B cell (primary cell): ENCODE data around the gene PRRC2A. TPM values are rescaled to one million over a fixed set of nuclear protein-coding genes. Genes with fewer than 3 reads are reported as not detected.

Experiments
- ATAC-seq: fragments of 200-7000 bp; cut with Tn5 transposase; one replicate; pipeline ENCODE4 v1.10.0; 2021; ENCODE audit warnings: low read depth, mild to moderate bottlenecking, moderate number of reproducible peaks, moderate library complexity
- CTCF ChIA-PET: fragments of 350-600 bp; sonication (Branson Sonifier 250); formaldehyde crosslinking; loops from one replicate; lab custom pipeline; 2021; ENCODE audit warnings: antibody characterized with exemption, inconsistent platforms; lab: Charles Lee
- POLR2A ChIA-PET: fragments of 350-600 bp; sonication (Branson Sonifier 250); formaldehyde crosslinking; loops from one replicate; lab custom pipeline; 2021; ENCODE audit warnings: antibody characterized with exemption; lab: Charles Lee
- DNase-seq: peaks from one replicate; pipeline ENCODE4 v3.0.0; 2013
- H2AFZ ChIP-seq: 2 replicates; pipeline ENCODE4 v1.6.1; 2012; ENCODE audit warnings: mild to moderate bottlenecking, low read depth, low read length; ENCODE audit not compliant: insufficient read depth, poor library complexity, severe bottlenecking
- H3K27ac ChIP-seq, 2 donors: 1 replicate in 1 of 2; 2 replicates in 1 of 2; pipeline ENCODE4 v1.5.1; 2012 to 2013; ENCODE audit warnings: low read length in 2 of 2, mild to moderate bottlenecking in 2 of 2, moderate library complexity in 1 of 2
- H3K27me3 ChIP-seq, 4 experiments: fragments of 200-600 bp in 1 of 4; sonication (generic) in 1 of 4; replicated peaks in 1 of 4; 1 replicate in 2 of 4; 2 replicates in 2 of 4; pipeline versions ENCODE4 v1.6.1 to v1.7.0; 2013 to 2016; ENCODE audit warnings: low read length in 3 of 4, mild to moderate bottlenecking in 2 of 4, mixed read lengths in 1 of 4, moderate library complexity in 1 of 4; ENCODE audit not compliant: insufficient read depth in 4 of 4, control insufficient read depth in 3 of 4; ENCODE audit errors: control extremely low read depth in 1 of 4
- H3K36me3 ChIP-seq, 2 experiments: replicated peaks in 1 of 2; 1 replicate in 1 of 2; 2 replicates in 1 of 2; pipeline versions ENCODE4 v1.6.1 to v1.7.1; 2013; ENCODE audit warnings: low read length in 1 of 2; ENCODE audit not compliant: insufficient read depth in 2 of 2, control insufficient read depth in 1 of 2; ENCODE audit errors: control extremely low read depth in 1 of 2, extremely low read depth in 1 of 2
- H3K4me1 ChIP-seq, 2 donors: fragments of 200-600 bp in 1 of 2; sonication (generic) in 1 of 2; 1 replicate in 1 of 2; 2 replicates in 1 of 2; pipeline versions ENCODE4 v1.5.1 to v1.6.1; 2013 to 2017; ENCODE audit warnings: low read length in 2 of 2; ENCODE audit not compliant: control insufficient read depth in 2 of 2, insufficient read depth in 2 of 2
- H3K4me2 ChIP-seq: replicated peaks from 2 replicates; pipeline ENCODE3; 2012; ENCODE audit warnings: mild to moderate bottlenecking, low read depth, low read length; ENCODE audit not compliant: poor library complexity, severe bottlenecking
- H3K4me3 ChIP-seq, 5 experiments: fragments of 200-600 bp in 1 of 5; sonication (generic) in 1 of 5; 1 replicate in 3 of 5; 2 replicates in 2 of 5; pipeline versions ENCODE4 v1.5.1 to v1.7.0; 2011 to 2016; ENCODE audit warnings: low read length in 4 of 5, mild to moderate bottlenecking in 4 of 5, low read depth in 2 of 5, control low read depth in 1 of 5, moderate library complexity in 1 of 5; ENCODE audit not compliant: insufficient read depth in 1 of 5; ENCODE audit errors: control extremely low read depth in 1 of 5, extremely low read depth in 1 of 5
- H3K79me2 ChIP-seq: fragments of 200-600 bp; sonication (generic); one replicate; pipeline ENCODE4 v1.6.0; 2016; ENCODE audit warnings: low read length; ENCODE audit not compliant: control insufficient read depth, insufficient read depth
- H3K9ac ChIP-seq: fragments of 200-600 bp; sonication (generic); 2 replicates; pipeline ENCODE4 v1.6.1; 2017; ENCODE audit warnings: mild to moderate bottlenecking, low read length, moderate library complexity
- H3K9me3 ChIP-seq, 3 donors: one replicate each; pipeline versions ENCODE4 v1.6.1 to v1.7.1; 2013; ENCODE audit warnings: low read length in 2 of 3; ENCODE audit not compliant: control insufficient read depth in 2 of 3, insufficient read depth in 1 of 3; ENCODE audit errors: control extremely low read depth in 1 of 3
- H4K20me1 ChIP-seq: 2 replicates; pipeline ENCODE4 v1.6.0; 2012; ENCODE audit warnings: mild to moderate bottlenecking, low read length; ENCODE audit not compliant: insufficient read depth, control insufficient read depth, poor library complexity, severe bottlenecking
- H3K27ac Mint-ChIP-seq: one replicate; pipeline ENCODE4 v1.8.0; 2021; ENCODE audit warnings: mixed read lengths
- H3K27me3 Mint-ChIP-seq: one replicate; pipeline ENCODE4 v1.8.0; 2021; ENCODE audit warnings: mixed read lengths
- H3K4me1 Mint-ChIP-seq: one replicate; pipeline ENCODE4 v1.8.0; 2021; ENCODE audit warnings: mixed read lengths
- H3K4me3 Mint-ChIP-seq: one replicate; pipeline ENCODE4 v1.8.0; 2021; ENCODE audit warnings: mixed read lengths
- H3K9me3 Mint-ChIP-seq: one replicate; pipeline ENCODE4 v1.8.0; 2022; ENCODE audit warnings: mixed read lengths; ENCODE audit not compliant: insufficient read depth
- EZH2 ChIP-seq: IDR thresholded peaks from 2 replicates; pipeline ENCODE4 v1.6.1; 2012; ENCODE audit warnings: borderline replicate concordance, low read depth, mild to moderate bottlenecking, moderate library complexity, low read length; ENCODE audit not compliant: insufficient read depth, poor library complexity, severe bottlenecking
- WGBS: methylation state at CpG from one replicate; pipeline ENCODE4 v1.1.5; 2013; ENCODE audit warnings: missing lambda C conversion rate; ENCODE audit not compliant: insufficient coverage; 5-methylcytosine and 5-hydroxymethylcytosine counted together
- intact Hi-C: fragments of 100-400 bp; cut with micrococcal nuclease; formaldehyde crosslinking; loops from one replicate; pipeline ENCODE4 v1.10.0; 2022
- polyA plus RNA-seq: library from polyadenylated mRNA; depleted of rRNA; stranded (reverse); fragments of >200 nt; gene quantifications from 2 replicates; pipeline ENCODE4 v1.2.3, GENCODE V29; 2012
- total RNA-seq, 2 donors: library from RNA; stranded (reverse); fragments of 120-200 nt in 1 of 2; gene quantifications; 1 replicate in 1 of 2; 2 replicates in 1 of 2; pipeline versions ENCODE4 v1.2.3 to v1.2.4, GENCODE V29; 2013 to 2022
- TF ChIP-seq, protein P1 (sequence below): fragments of 200-600 bp; IDR thresholded peaks from one replicate; pipeline ENCODE4 v1.8.0; 2022; ENCODE audit warnings: antibody characterized with exemption, mild to moderate bottlenecking

Gene PRRC2A
- total and polyA plus RNA-seq, 2 donors (not counting 1 experiment from before 2014, with no cell fraction given) = 153 to 265 TPM

DNA sequence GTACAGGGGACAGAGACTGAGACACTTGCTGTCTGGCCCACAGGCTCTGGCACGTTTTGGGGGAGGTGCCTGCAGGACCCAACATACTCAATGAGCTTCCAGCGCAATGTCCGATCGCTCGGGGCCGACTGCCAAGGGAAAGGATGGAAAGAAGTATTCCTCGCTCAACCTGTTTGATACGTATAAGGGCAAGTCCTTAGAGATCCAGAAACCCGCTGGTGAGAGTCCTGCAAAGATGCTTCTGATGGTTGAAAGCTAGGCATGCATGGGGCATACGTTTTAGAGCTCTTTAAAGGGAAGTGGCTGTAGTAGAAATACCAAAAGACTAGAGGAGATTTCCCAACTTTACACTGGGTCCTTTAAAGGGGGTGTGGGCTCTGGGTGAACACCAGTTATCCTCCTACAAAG, 2.2 kb downstream of the PRRC2A start:
- Histone ChIP-seq H3K27me3 (no peaks in the 10 kb centered on the region), H3K4me2 (no peak overlapping the region), H4K20me1 (peaks cover 10% of the 10 kb centered on the region), H3K4me3 (no peak overlapping the region), H3K79me2 (peaks cover 21% of the 10 kb centered on the region), H3K9ac (no peak overlapping the region), H3K4me1 (peaks cover 10 to 16% of the 10 kb centered on the region in 2 donors), H3K9me3 (peaks cover 0 to 6% (median 0%) of the 10 kb centered on the region in 3 donors), H2AFZ (no peak overlapping the region), H3K36me3 (peaks cover 7 to 53% of the 10 kb centered on the region in 2 experiments), H3K27ac (no peak overlapping the region)
- ATAC-seq = no peak
- TF ChIP-seq, protein P1, sequence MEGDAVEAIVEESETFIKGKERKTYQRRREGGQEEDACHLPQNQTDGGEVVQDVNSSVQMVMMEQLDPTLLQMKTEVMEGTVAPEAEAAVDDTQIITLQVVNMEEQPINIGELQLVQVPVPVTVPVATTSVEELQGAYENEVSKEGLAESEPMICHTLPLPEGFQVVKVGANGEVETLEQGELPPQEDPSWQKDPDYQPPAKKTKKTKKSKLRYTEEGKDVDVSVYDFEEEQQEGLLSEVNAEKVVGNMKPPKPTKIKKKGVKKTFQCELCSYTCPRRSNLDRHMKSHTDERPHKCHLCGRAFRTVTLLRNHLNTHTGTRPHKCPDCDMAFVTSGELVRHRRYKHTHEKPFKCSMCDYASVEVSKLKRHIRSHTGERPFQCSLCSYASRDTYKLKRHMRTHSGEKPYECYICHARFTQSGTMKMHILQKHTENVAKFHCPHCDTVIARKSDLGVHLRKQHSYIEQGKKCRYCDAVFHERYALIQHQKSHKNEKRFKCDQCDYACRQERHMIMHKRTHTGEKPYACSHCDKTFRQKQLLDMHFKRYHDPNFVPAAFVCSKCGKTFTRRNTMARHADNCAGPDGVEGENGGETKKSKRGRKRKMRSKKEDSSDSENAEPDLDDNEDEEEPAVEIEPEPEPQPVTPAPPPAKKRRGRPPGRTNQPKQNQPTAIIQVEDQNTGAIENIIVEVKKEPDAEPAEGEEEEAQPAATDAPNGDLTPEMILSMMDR = no peak
- no peak for TF ChIP-seq EZH2
- 92% methylated on average over 9 of the region's 10 CpGs for WGBS
- intact Hi-C loops = loop anchor here (5.0 kb wide), 3 partner anchors 185 to 335 kb away; partner anchors contain the start of genes EHMT2, LSM2, NELFE and SKIC2
- Mint-ChIP-seq H3K4me3 (peak overlapping the region; percentile 86), H3K9me3 (no peaks in the 10 kb centered on the region), H3K4me1 (peaks cover 24% of the 10 kb centered on the region), H3K27me3 (no peaks in the 10 kb centered on the region), H3K27ac (peak overlapping the region; percentile 12)
- CTCF ChIA-PET = interaction anchor here (0.6 to 2.3 kb wide), 8 partner anchors 24 to 483 kb away, joined by 3 to 11 read pairs (median 4); partner anchors contain the start of genes BAG6 and DDX39B
- POLR2A ChIA-PET = interaction anchor here (0.6 to 1.2 kb wide), 7 partner anchors 13 to 237 kb away, joined by 3 to 12 read pairs (median 4); no protein-coding TSS in a partner anchor
- DNase-seq = no peak

- no peak overlapping the region for H3K27ac ChIP-seq
- no peak overlapping the region for H3K4me3 ChIP-seq
- H3K27me3 ChIP-seq = no peaks in the 10 kb centered on the region
- TF ChIP-seq EZH2 = no peak
- TF ChIP-seq, protein P1 = no peak
- peaks cover 18% of the 10 kb centered on the region for H4K20me1 ChIP-seq
- intact Hi-C loops = loop anchor here (5.0 kb wide), 3 partner anchors 183 to 333 kb away; partner anchors contain the start of genes EHMT2, LSM2, NELFE and SKIC2
- peaks cover 7 to 64% of the 10 kb centered on the region in 2 experiments for H3K36me3 ChIP-seq
- no peak overlapping the region for H3K4me3 Mint-ChIP-seq
- ATAC-seq = no peak
- H3K27ac Mint-ChIP-seq = no peak overlapping the region
- ChIA-PET POLR2A (interaction anchor here (1.4 kb wide), 1 partner anchor 44 kb away, joined by 3 read pairs; no protein-coding TSS in a partner anchor), CTCF (interaction anchor here (0.6 to 1.5 kb wide), 3 partner anchors 7 to 14 kb away, joined by 3 to 5 read pairs (median 3); no protein-coding TSS in a partner anchor)
- no CpG with 5 or more reads among the region's 10 CpGs for WGBS
- peaks cover 10 to 16% of the 10 kb centered on the region in 2 donors for H3K4me1 ChIP-seq
- no peaks in the 10 kb centered on the region for H3K27me3 Mint-ChIP-seq
- H2AFZ ChIP-seq = no peak overlapping the region
- no peaks in the 10 kb centered on the region for H3K9me3 Mint-ChIP-seq
- H3K4me1 Mint-ChIP-seq = peaks cover 24% of the 10 kb centered on the region
- no peak overlapping the region for H3K4me2 ChIP-seq
- peaks cover 0 to 5% (median 0%) of the 10 kb centered on the region in 3 donors for H3K9me3 ChIP-seq
- no peak for DNase-seq
- peaks cover 21% of the 10 kb centered on the region for H3K79me2 ChIP-seq
- no peak overlapping the region for H3K9ac ChIP-seq
These were observed 3.6 kb downstream of the PRRC2A start for GRCh38 chr6:31624070-31624469.
